GM12878 (cell line): Measurements from ENCODE around the gene HYI. TPM values are rescaled to one million over a fixed set of nuclear protein-coding genes. Genes with fewer than 3 reads are reported as not detected.

Experiments
- DPF2 ChIP-seq: fragments of 450-650 bp; IDR thresholded peaks from 2 replicates; pipeline ENCODE4 v1.6.1; 2017; ENCODE audit warnings: mild to moderate bottlenecking
- JUNB ChIP-seq: IDR thresholded peaks from 2 replicates; pipeline ENCODE4 v1.6.1; 2016; ENCODE audit warnings: antibody characterized with exemption, mild to moderate bottlenecking
- PAX5 ChIP-seq: IDR thresholded peaks from 2 replicates; pipeline ENCODE4 v1.6.1; 2011; ENCODE audit warnings: low read depth, low read length, borderline replicate concordance
- USF2 ChIP-seq: IDR thresholded peaks from 2 replicates; pipeline ENCODE4 v1.6.1; 2011; ENCODE audit warnings: low read depth, low read length, improper control_type of control experiment, borderline replicate concordance
- ZBTB4 ChIP-seq: fragments of 450-650 bp; formaldehyde crosslinking; IDR thresholded peaks from 2 replicates; pipeline ENCODE4 v1.4.0; 2022; ENCODE audit warnings: mild to moderate bottlenecking, moderate library complexity
- ZBTB40 ChIP-seq: fragments of 450-650 bp; IDR thresholded peaks from 2 replicates; pipeline ENCODE4 v1.6.1; 2016; ENCODE audit warnings: mild to moderate bottlenecking, moderate library complexity, borderline replicate concordance
- ZNF592 ChIP-seq: fragments of 450-650 bp; IDR thresholded peaks from 2 replicates; pipeline ENCODE4 v1.6.1; 2017; ENCODE audit warnings: mild to moderate bottlenecking, moderate library complexity
- polyA plus RNA-seq, 11 experiments: library from polyadenylated mRNA; depleted of rRNA in 4 of 11; unstranded in 6 of 11; stranded (reverse) in 5 of 11; fragments of >200 nt; fragmentation: Nextera tagmentation in 4 of 11; fragmentation: Illumina TruSeq in 1 of 11; extraction: Ambion mirVana in 4 of 11; extraction: Trizol in 1 of 11; gene quantifications; 1 replicate in 1 of 11; 2 replicates in 10 of 11; pipeline versions ENCODE4 v1.2.1 to v1.2.3, GENCODE V29; 2011 to 2016; ENCODE audit warnings: inconsistent platforms in 2 of 11, missing spikeins in 2 of 11, low read depth in 1 of 11
- total RNA-seq, 4 experiments: library from RNA; depleted of rRNA in 3 of 4; stranded (reverse); fragments of >200 nt in 3 of 4; fragmentation: Illumina TruSeq in 1 of 4; extraction: Trizol in 1 of 4; gene quantifications; 2 replicates each; pipeline versions ENCODE4 v1.2.1 to v1.2.3, GENCODE V29; 2013 to 2021

HYI gene
- total and polyA plus RNA-seq, 10 of the 15 experiments (the other 5 are each of a cell fraction or from before 2014, with no cell fraction given): 0.27 to 5.5 (median 2.0) TPM

- TF ChIP-seq ZNF592 (no peak), ZBTB40 (no peak), ZBTB4 (CRISPR knock-in tag) (no peak), PAX5 (no peak), DPF2 (no peak), USF2 (no peak), JUNB (no peak)
Observed at GRCh38 chr1:43405219-43405875, 48.4 kb downstream of the HYI start (continued).
